RWPE2 (cell line): Measurements from ENCODE around the gene MRPL2.

Experiments used
- ATAC-seq: fragments of 200-7000 bp; cut with Tn5 transposase; 3 replicates; pipeline ENCODE4 v1.9.1; 2021; ENCODE audit warnings: low read depth
- DNase-seq: peaks from one replicate; pipeline ENCODE4 v3.0.0-alpha.2; 2020; ENCODE audit warnings: low spot score
- H3K27ac ChIP-seq: fragments of 450-650 bp; 2 replicates; pipeline ENCODE4 v1.5.1; 2017; ENCODE audit warnings: mild to moderate bottlenecking; ENCODE audit not compliant: poor library complexity, severe bottlenecking
- H3K27me3 ChIP-seq: fragments of 250-450 bp; sonication (Bioruptor Pico); 2 replicates; pipeline ENCODE4 v1.5.1; 2021; ENCODE audit warnings: mild to moderate bottlenecking, moderate library complexity; ENCODE audit not compliant: insufficient read depth, poor library complexity, severe bottlenecking
- H3K36me3 ChIP-seq: fragments of 250-450 bp; sonication (Bioruptor Pico); 2 replicates; pipeline ENCODE4 v1.5.1; 2020; ENCODE audit warnings: low read depth, mild to moderate bottlenecking, moderate library complexity
- H3K4me1 ChIP-seq: fragments of 250-450 bp; sonication (Bioruptor Pico); 2 replicates; pipeline ENCODE4 v1.5.1; 2021; ENCODE audit warnings: mild to moderate bottlenecking, moderate library complexity; ENCODE audit not compliant: insufficient read depth, poor library complexity, severe bottlenecking
- H3K4me3 ChIP-seq: fragments of 250-450 bp; sonication (Bioruptor Pico); 2 replicates; pipeline ENCODE4 v1.5.1; 2021; ENCODE audit warnings: mild to moderate bottlenecking, moderate library complexity; ENCODE audit not compliant: severe bottlenecking
- H3K9me3 ChIP-seq: fragments of 250-450 bp; sonication (Bioruptor Pico); 2 replicates; pipeline ENCODE4 v1.5.1; 2021; ENCODE audit warnings: mild to moderate bottlenecking, moderate library complexity; ENCODE audit not compliant: severe bottlenecking
- TF ChIP-seq, protein P1 (sequence below): fragments of 450-650 bp; IDR thresholded peaks from one replicate; pipeline ENCODE4 v1.5.1; 2017; ENCODE audit warnings: mild to moderate bottlenecking, moderate library complexity; ENCODE audit not compliant: poor library complexity, severe bottlenecking

Gene MRPL2

DNA sequence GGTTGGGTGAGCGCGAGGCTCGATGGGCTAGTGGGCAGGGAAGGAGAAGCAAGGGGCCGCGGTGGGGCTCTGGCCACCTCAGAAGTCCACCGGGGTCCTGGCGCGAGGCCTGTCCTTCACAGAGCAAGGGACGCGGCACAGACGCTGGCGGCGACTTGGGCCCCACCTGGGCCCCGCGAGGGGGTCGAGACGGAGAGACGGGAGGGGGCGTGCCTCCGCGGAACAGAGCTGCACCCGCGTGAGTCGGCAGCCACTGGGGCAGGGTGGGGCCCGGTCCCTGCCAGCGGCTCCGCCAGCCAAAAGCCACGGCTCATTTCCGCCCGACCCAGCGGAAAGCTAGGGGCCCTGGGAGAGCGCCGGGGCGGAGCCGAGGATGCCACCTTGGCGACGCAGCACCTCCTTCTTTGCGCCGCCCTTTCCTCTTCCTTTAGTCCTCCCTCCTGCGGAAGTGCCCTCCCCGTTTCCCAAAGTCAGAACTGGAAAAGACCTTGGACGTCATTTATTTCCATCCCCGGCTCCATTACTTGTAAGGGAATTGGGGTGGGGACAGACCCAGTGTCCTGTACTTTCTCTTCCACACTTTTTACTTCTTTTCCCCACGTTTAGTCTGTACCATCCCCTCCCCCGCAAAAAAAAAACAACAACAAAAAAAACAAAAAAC, 5.6 kb downstream of the MRPL2 start, which contains the start of gene CUL7:
TSS of gene CUL7 (minus strand) at position 307 of the 661 bp plus-strand sequence. CDS start 1,063 bp downstream, outside the sequence.
- Histone ChIP-seq H3K4me1 (peaks cover 5% of the 10 kb centered on the region), H3K27ac (peak within 1 kb of the TSS; percentile 77), H3K36me3 (peaks cover 61% of the 10 kb centered on the region), H3K27me3 (no peaks in the 10 kb centered on the region), H3K9me3 (no peaks in the 10 kb centered on the region), H3K4me3 (peak within 1 kb of the TSS; percentile 83)
- DNase-seq = peak; percentile 93
- TF ChIP-seq, protein P1, sequence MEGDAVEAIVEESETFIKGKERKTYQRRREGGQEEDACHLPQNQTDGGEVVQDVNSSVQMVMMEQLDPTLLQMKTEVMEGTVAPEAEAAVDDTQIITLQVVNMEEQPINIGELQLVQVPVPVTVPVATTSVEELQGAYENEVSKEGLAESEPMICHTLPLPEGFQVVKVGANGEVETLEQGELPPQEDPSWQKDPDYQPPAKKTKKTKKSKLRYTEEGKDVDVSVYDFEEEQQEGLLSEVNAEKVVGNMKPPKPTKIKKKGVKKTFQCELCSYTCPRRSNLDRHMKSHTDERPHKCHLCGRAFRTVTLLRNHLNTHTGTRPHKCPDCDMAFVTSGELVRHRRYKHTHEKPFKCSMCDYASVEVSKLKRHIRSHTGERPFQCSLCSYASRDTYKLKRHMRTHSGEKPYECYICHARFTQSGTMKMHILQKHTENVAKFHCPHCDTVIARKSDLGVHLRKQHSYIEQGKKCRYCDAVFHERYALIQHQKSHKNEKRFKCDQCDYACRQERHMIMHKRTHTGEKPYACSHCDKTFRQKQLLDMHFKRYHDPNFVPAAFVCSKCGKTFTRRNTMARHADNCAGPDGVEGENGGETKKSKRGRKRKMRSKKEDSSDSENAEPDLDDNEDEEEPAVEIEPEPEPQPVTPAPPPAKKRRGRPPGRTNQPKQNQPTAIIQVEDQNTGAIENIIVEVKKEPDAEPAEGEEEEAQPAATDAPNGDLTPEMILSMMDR = no peak
- ATAC-seq = peak; percentile 96

DNA sequence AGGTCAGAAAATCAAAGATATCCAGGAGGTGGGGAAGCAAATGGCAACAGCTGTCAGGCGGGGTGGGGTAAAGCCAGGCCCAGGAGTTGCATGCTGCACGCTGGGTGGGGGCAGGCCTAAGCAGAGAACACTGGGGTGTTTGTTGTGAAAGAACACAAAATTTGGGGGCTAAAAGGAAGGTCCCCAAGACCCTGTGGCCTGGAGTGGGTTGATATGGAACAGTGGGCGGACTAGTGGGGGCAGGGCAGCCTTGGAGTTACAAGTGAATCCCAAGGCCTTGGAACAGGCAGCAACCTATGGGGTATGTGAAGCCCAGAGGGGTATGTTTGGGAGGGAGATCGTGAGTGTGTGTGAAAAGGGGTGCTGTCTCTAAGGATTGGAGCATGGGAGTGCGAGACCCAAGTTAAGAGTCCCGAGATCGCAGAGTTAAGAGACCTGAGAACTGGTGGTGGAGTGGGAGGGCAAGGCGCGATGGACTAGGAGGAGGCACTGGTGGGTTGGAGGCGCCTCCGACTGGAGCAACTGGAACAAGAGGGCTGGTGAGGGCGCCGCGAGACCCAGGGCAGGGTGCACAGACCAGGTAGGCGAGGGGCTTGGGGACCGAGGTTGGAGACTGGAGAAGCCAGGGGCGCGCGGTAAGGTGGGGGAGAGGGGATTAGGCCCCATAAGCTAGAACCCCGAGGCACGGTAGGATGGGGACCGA, 6.2 kb downstream of the MRPL2 start:
- H3K4me3 ChIP-seq = peak overlapping the region; percentile 83
- TF ChIP-seq, protein P1 = no peak
- DNase-seq (no peak), ATAC-seq (peak; percentile 24)
- H3K27ac ChIP-seq = peak overlapping the region; percentile 77
- H3K9me3 ChIP-seq = no peaks in the 10 kb centered on the region
- no peaks in the 10 kb centered on the region for H3K27me3 ChIP-seq
- H3K4me1 ChIP-seq = peaks cover 5% of the 10 kb centered on the region
- peaks cover 64% of the 10 kb centered on the region for H3K36me3 ChIP-seq

DNA sequence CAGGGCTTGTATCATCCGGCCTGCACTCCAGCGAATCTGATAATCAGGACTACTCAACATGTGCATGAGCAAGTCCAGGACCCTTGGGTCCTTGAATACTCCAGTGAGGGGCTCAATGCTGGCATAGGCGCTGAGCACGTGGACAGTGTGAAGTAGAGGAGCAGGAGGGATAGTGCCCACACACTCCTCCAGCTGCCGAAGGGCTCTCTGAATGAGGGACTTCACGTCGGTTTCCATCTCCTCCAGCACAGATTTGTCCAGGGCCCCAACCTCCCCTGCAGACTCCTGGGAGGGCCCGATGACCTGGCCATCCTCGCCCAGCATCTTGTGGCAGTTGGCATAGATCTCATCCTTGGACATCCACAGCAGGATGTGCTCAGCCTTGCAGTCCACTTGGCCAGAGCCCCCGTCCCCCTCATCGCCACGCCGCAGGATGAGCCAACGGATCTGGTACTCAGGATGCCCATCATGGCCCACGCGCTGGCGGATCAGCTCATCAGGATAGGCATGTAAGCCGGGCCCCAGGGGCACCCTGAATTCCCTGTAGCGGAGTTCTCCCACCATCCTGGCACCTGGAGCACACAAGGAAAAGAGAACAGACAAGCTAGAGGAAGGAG, 6.9 kb downstream of the MRPL2 start:
- DNase-seq = no peak
- TF ChIP-seq, protein P1 = no peak

GRCh38 chr6:43050981-43051380, 8.3 kb downstream of the MRPL2 start:
- Histone ChIP-seq H3K4me3 (no peak overlapping the region), H3K9me3 (no peaks in the 10 kb centered on the region), H3K27me3 (no peaks in the 10 kb centered on the region), H3K27ac (no peak overlapping the region), H3K4me1 (peaks cover 5% of the 10 kb centered on the region), H3K36me3 (peaks cover 55% of the 10 kb centered on the region)
- TF ChIP-seq, protein P1 = no peak
- no peak for DNase-seq
- ATAC-seq = no peak

More for the DNA sequence above, 6.9 kb downstream of the MRPL2 start:
- peaks cover 61% of the 10 kb centered on the region for H3K36me3 ChIP-seq
- H3K9me3 ChIP-seq = no peaks in the 10 kb centered on the region
- peak overlapping the region; percentile 77 for H3K27ac ChIP-seq
- peaks cover 5% of the 10 kb centered on the region for H3K4me1 ChIP-seq
- no peak for ATAC-seq
- no peak overlapping the region for H3K4me3 ChIP-seq
- H3K27me3 ChIP-seq = no peaks in the 10 kb centered on the region
